PC-9 (cell line): ENCODE results near the gene SF3A1. TPM values are rescaled to one million over a fixed set of nuclear protein-coding genes. Genes with fewer than 3 reads are reported as not detected.

ENCODE experiments used
- BruUV-seq: library from RNA; stranded (reverse); fragments of 400-500 nt; replicated peaks from 2 replicates; lab custom pipeline; 2021; lab: Mats Ljungman, UMichigan
- CTCF ChIA-PET: fragments of 300-600 bp; sonication (Branson Sonifier 250); formaldehyde crosslinking; loops from one replicate; lab custom pipeline; 2022; ENCODE audit warnings: antibody characterized with exemption; lab: Charles Lee
- POLR2A ChIA-PET: fragments of 300-600 bp; sonication (Branson Sonifier 250); formaldehyde crosslinking; loops from one replicate; lab custom pipeline; 2022; ENCODE audit warnings: antibody characterized with exemption; ENCODE audit not compliant: unreplicated experiment; lab: Charles Lee
- DNase-seq, 2 experiments: peaks; one replicate each; pipeline versions ENCODE4 v3.0.0 to v3.0.0-alpha.2; 2015 to 2022; ENCODE audit warnings: mixed read lengths in 1 of 2
- H2AFZ ChIP-seq: fragments of 200-600 bp; sonication (generic); 2 replicates; pipeline ENCODE4 v1.8.1; 2017; ENCODE audit warnings: antibody characterized with exemption
- H3F3A ChIP-seq: fragments of 200-600 bp; sonication (generic); 2 replicates; pipeline ENCODE4 v1.8.1; 2017; ENCODE audit warnings: antibody characterized with exemption, mild to moderate bottlenecking, low read depth; ENCODE audit not compliant: insufficient read depth
- H3K27ac ChIP-seq: fragments of 200-600 bp; sonication (generic); 2 replicates; pipeline ENCODE4 v1.6.1; 2016; ENCODE audit warnings: mixed run types
- H3K27me3 ChIP-seq: fragments of 200-600 bp; sonication (generic); 2 replicates; pipeline ENCODE4 v1.6.1; 2016; ENCODE audit warnings: low read depth, mixed run types; ENCODE audit not compliant: insufficient read depth
- H3K36me3 ChIP-seq: fragments of 200-600 bp; sonication (generic); 2 replicates; pipeline ENCODE4 v1.6.1; 2016; ENCODE audit warnings: low read depth, mixed run types
- H3K4me1 ChIP-seq: fragments of 200-600 bp; sonication (generic); replicated peaks from 2 replicates; pipeline ENCODE4 v1.6.1; 2016; ENCODE audit warnings: mixed run types; ENCODE audit not compliant: insufficient read depth
- H3K4me2 ChIP-seq: fragments of 200-600 bp; sonication (generic); 2 replicates; pipeline ENCODE4 v1.6.1; 2017; ENCODE audit warnings: mixed run types
- H3K4me3 ChIP-seq: fragments of 200-600 bp; sonication (generic); 2 replicates; pipeline ENCODE4 v1.6.1; 2016; ENCODE audit warnings: mixed run types
- H3K79me2 ChIP-seq: fragments of 200-600 bp; sonication (generic); 2 replicates; pipeline ENCODE4 v1.6.1; 2017; ENCODE audit warnings: low read depth, mixed run types
- H3K9me2 ChIP-seq: fragments of 200-600 bp; sonication (generic); 2 replicates; pipeline ENCODE4 v1.8.1; 2017; ENCODE audit warnings: mild to moderate bottlenecking; ENCODE audit not compliant: insufficient read depth
- H3K9me3 ChIP-seq: fragments of 200-600 bp; sonication (generic); 2 replicates; pipeline ENCODE4 v1.8.1; 2016; ENCODE audit warnings: low read depth; ENCODE audit not compliant: insufficient read depth
- H4K20me1 ChIP-seq: fragments of 200-600 bp; sonication (generic); 2 replicates; pipeline ENCODE4 v1.8.1; 2017; ENCODE audit not compliant: insufficient read depth
- EZH2 ChIP-seq: fragments of 200-600 bp; sonication (generic); IDR thresholded peaks from 2 replicates; pipeline ENCODE4 v1.8.0; 2017; ENCODE audit warnings: antibody characterized with exemption, low read depth
- intact Hi-C: fragments of 100-400 bp; cut with micrococcal nuclease; formaldehyde crosslinking; loops from one replicate; pipeline ENCODE4 v1.10.0; 2022; ENCODE audit not compliant: unreplicated experiment
- total RNA-seq: library from RNA; stranded (reverse); gene quantifications from 2 replicates; pipeline ENCODE4 v1.2.3, GENCODE V29; 2021
- TF ChIP-seq, protein P1 (sequence below): fragments of 200-600 bp; sonication (generic); conservative IDR thresholded peaks from 2 replicates; pipeline ENCODE4 v1.6.1; 2017; ENCODE audit warnings: mixed run types, antibody characterized with exemption, mild to moderate bottlenecking, moderate library complexity

SF3A1 gene
- total RNA-seq, 1 experiment from 2014 or later, result 189 TPM

DNA sequence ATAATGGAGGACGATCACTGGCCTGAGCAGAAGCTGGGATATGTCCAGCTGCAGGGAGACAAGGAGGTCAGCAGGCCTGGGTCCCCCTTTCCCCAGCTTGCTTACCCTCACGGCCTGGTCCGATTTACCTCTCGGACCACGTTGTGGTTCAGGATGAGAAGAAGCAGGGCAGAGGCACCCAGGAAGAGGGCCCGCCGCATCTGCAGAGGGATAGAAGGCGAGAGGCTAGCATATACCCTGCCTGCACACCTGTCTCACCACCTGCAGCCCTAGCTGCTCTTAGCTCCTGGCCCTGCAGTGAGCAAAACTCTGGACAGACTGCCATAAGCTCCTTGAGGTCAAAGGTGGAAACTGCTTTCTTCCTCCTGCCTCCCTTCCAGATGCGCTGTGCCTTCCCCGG lies 29.2 kb upstream of the SF3A1 start:
- no peaks in the 10 kb centered on the region for H3K27me3 ChIP-seq
- H3K4me3 ChIP-seq, result no peak overlapping the region
- POLR2A ChIA-PET, result no interaction called here
- CTCF ChIA-PET, result interaction anchor here (0.5 to 0.6 kb wide), 2 partner anchors 27 to 133 kb away, joined by 3 to 7 read pairs; no protein-coding TSS in a partner anchor
- intact Hi-C loops, result loop anchor here (1.0 kb wide), 1 partner anchor 123 kb away; no protein-coding TSS in a partner anchor
- H3K4me2 ChIP-seq, result peak overlapping the region; percentile 84
- no peaks in the 10 kb centered on the region for H3K9me3 ChIP-seq
- no peaks in the 10 kb centered on the region for H3K36me3 ChIP-seq
- H4K20me1 ChIP-seq, result no peaks in the 10 kb centered on the region
- peaks cover 9% of the 10 kb centered on the region for H3K4me1 ChIP-seq
- no peaks in the 10 kb centered on the region for H3K9me2 ChIP-seq
- no peak for TF ChIP-seq EZH2
- TF ChIP-seq, protein P1, sequence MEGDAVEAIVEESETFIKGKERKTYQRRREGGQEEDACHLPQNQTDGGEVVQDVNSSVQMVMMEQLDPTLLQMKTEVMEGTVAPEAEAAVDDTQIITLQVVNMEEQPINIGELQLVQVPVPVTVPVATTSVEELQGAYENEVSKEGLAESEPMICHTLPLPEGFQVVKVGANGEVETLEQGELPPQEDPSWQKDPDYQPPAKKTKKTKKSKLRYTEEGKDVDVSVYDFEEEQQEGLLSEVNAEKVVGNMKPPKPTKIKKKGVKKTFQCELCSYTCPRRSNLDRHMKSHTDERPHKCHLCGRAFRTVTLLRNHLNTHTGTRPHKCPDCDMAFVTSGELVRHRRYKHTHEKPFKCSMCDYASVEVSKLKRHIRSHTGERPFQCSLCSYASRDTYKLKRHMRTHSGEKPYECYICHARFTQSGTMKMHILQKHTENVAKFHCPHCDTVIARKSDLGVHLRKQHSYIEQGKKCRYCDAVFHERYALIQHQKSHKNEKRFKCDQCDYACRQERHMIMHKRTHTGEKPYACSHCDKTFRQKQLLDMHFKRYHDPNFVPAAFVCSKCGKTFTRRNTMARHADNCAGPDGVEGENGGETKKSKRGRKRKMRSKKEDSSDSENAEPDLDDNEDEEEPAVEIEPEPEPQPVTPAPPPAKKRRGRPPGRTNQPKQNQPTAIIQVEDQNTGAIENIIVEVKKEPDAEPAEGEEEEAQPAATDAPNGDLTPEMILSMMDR, result no peak
- H3K27ac ChIP-seq, result no peak overlapping the region
- H2AFZ ChIP-seq, result no peak overlapping the region
- BruUV-seq, result TSS peak; percentile 39
- peaks cover 5% of the 10 kb centered on the region; the same call in 1 of the 2 replicates for H3K79me2 ChIP-seq
- DNase-seq, result no peak
- H3F3A ChIP-seq, result peaks cover 12% of the 10 kb centered on the region; the same call in 1 of the 2 replicates

DNA sequence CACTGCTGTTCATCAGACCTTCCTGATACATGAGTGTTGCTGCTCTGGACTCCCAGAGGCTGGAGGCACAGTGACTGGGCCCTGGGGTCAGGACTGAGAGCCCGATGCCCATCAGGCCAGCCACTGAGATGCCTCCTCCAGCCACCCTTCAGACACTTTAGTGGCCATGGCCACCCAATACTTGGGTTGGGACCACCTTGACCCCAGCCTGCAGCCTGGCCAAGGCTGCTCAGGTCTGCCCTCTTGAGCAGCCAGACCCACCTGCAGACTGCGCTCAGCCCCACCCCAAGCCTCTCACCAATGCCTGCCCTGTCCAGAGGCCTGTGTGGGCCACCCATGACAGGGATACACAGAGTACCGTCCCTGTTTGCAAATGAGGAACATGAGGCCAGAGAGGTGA lies 26.4 kb upstream of the SF3A1 start:
- no peaks in the 10 kb centered on the region for H3K36me3 ChIP-seq
- H4K20me1 ChIP-seq, result no peaks in the 10 kb centered on the region
- H3K4me3 ChIP-seq, result no peak overlapping the region
- H3K9me3 ChIP-seq, result no peaks in the 10 kb centered on the region
- no peak for DNase-seq
- H3K79me2 ChIP-seq, result peaks cover 5% of the 10 kb centered on the region; the same call in 1 of the 2 replicates
- H3F3A ChIP-seq, result 0 out of 2 replicates have a peak, but pooled peaks cover 3% of the 10 kb centered on the region
- intact Hi-C loops, result no loop called here
- no peaks in the 10 kb centered on the region for H3K27me3 ChIP-seq
- ChIA-PET POLR2A (interaction anchor here (0.7 kb wide), 1 partner anchor 210 kb away, joined by 4 read pairs; no protein-coding TSS in a partner anchor), CTCF (no interaction called here)
- no TSS peak for BruUV-seq
- no peak overlapping the region for H2AFZ ChIP-seq
- H3K4me2 ChIP-seq, result no peak overlapping the region
- H3K4me1 ChIP-seq, result peaks cover 9% of the 10 kb centered on the region
- H3K27ac ChIP-seq, result no peak overlapping the region
- no peaks in the 10 kb centered on the region for H3K9me2 ChIP-seq
- TF ChIP-seq EZH2, result no peak
- TF ChIP-seq, protein P1, result no peak

DNA sequence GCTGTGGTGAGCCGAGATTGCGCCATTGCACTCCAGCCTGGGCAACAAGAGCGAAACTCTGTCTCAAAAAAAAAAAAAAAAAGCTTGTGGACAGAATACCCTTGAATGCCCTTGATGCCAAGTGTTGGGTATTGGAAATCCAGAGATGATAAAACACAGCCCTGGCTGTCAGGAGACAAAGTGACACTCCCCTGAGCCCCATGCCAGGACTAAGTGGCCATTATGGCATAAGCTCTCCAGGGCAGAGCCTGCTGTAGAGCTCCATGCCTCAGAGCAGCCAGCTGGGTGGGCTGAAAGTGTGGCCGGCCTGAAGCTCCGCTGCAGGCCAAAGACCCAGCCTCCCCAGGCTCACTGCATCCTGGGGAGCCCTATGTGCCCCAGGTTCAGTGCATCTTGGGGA lies 25.6 kb upstream of the SF3A1 start:
- ChIA-PET CTCF (interaction anchor here (0.6 to 0.7 kb wide), 2 partner anchors 193 to 242 kb away, joined by 6 to 9 read pairs; no protein-coding TSS in a partner anchor), POLR2A (interaction anchor here (0.7 kb wide), 1 partner anchor 211 kb away, joined by 4 read pairs; no protein-coding TSS in a partner anchor)
- Histone ChIP-seq H3K9me3 (no peaks in the 10 kb centered on the region), H3K36me3 (no peaks in the 10 kb centered on the region), H3K4me3 (no peak overlapping the region), H3K9me2 (no peaks in the 10 kb centered on the region), H3F3A (0 out of 2 replicates have a peak, but pooled peaks cover 3% of the 10 kb centered on the region), H3K79me2 (peaks cover 5% of the 10 kb centered on the region; the same call in 1 of the 2 replicates), H2AFZ (no peak overlapping the region), H4K20me1 (no peaks in the 10 kb centered on the region), H3K4me1 (peaks cover 9% of the 10 kb centered on the region), H3K4me2 (no peak overlapping the region), H3K27me3 (no peaks in the 10 kb centered on the region), H3K27ac (no peak overlapping the region)
- no peak for TF ChIP-seq EZH2
- TF ChIP-seq, protein P1, result no peak
- intact Hi-C loops, result no loop called here
- DNase-seq, result no peak
- BruUV-seq, result no TSS peak
